GM18526 (cell line): ENCODE data around the gene ARMH3.

Experiments used
- POLR2A ChIP-seq: IDR thresholded peaks from 3 replicates; pipeline ENCODE4 v1.6.1; 2011; ENCODE audit not compliant: insufficient read length; ENCODE audit errors: extremely low read depth

Gene ARMH3

GRCh38 chr10:101879456-101880231 is 176.3 kb downstream of the ARMH3 start:
- TF ChIP-seq POLR2A, result no peak

- TF ChIP-seq POLR2A, result no peak
Measured at GRCh38 chr10:101878869-101879268, 177.1 kb downstream of the ARMH3 start.

- TF ChIP-seq POLR2A, result no peak
Measured at GRCh38 chr10:101875068-101875688, 180.8 kb downstream of the ARMH3 start.

GRCh38 chr10:101874252-101874651 is 181.7 kb downstream of the ARMH3 start:
- TF ChIP-seq POLR2A, result no peak

GRCh38 chr10:101867931-101868330 is 188.0 kb downstream of the ARMH3 start:
- no peak for TF ChIP-seq POLR2A

- no peak for TF ChIP-seq POLR2A
Measured at GRCh38 chr10:101859530-101859929, 196.4 kb downstream of the ARMH3 start.

GRCh38 chr10:101858723-101859500 is 197.1 kb downstream of the ARMH3 start:
- no peak for TF ChIP-seq POLR2A

GRCh38 chr10:101857802-101858476 is 198.0 kb downstream of the ARMH3 start:
- no peak for TF ChIP-seq POLR2A

- TF ChIP-seq POLR2A, result no peak
Measured at GRCh38 chr10:101856626-101857025, 199.3 kb downstream of the ARMH3 start.

GRCh38 chr10:101851411-101852116 is 204.4 kb downstream of the ARMH3 start:
- TF ChIP-seq POLR2A, result no peak

- TF ChIP-seq POLR2A, result no peak
Measured at GRCh38 chr10:101850749-101851148, 205.2 kb downstream of the ARMH3 start.

- no peak for TF ChIP-seq POLR2A
Measured at GRCh38 chr10:101848894-101849351, 207.1 kb downstream of the ARMH3 start.

- no peak for TF ChIP-seq POLR2A
Measured at GRCh38 chr10:101848408-101848807, 207.6 kb downstream of the ARMH3 start.

GRCh38 chr10:101845893-101846292 is 210.1 kb downstream of the ARMH3 start:
- no peak for TF ChIP-seq POLR2A
